ENCODE measurements around the gene KIT.

KIT gene

GRCh38 chr4:54700986-54701385 lies 43.2 kb downstream of the KIT start:
- no peak for DNase-seq (ENCODE audit: low read depth, low spot score)

GRCh38 chr4:54703182-54703581 lies 45.4 kb downstream of the KIT start:
- no peak for DNase-seq (ENCODE audit: low read depth, low spot score)

GRCh38 chr4:54707406-54707805 lies 49.6 kb downstream of the KIT start:
- no peak for DNase-seq (ENCODE audit: low read depth, low spot score)

GRCh38 chr4:54708339-54709279 lies 50.9 kb downstream of the KIT start:
- DNase-seq (ENCODE audit: low read depth, low spot score): no peak

- DNase-seq (ENCODE audit: low read depth, low spot score): no peak
These were observed 51.6 kb downstream of the KIT start for GRCh38 chr4:54709400-54709799.

- no peak for DNase-seq (ENCODE audit: low read depth, low spot score)
These were observed 54.4 kb downstream of the KIT start for GRCh38 chr4:54712206-54712605.

GRCh38 chr4:54714631-54715030 lies 56.9 kb downstream of the KIT start:
- no peak for DNase-seq (ENCODE audit: low read depth, low spot score)

- no peak for DNase-seq (ENCODE audit: low read depth, low spot score)
These were observed 58.8 kb downstream of the KIT start for GRCh38 chr4:54716478-54717065.

GRCh38 chr4:54717694-54718093 lies 59.9 kb downstream of the KIT start:
- DNase-seq (ENCODE audit: low read depth, low spot score): no peak

- no peak for DNase-seq (ENCODE audit: low read depth, low spot score)
These were observed 61.6 kb downstream of the KIT start for GRCh38 chr4:54719378-54719777.

- DNase-seq (ENCODE audit: low read depth, low spot score): no peak
These were observed 65.5 kb downstream of the KIT start for GRCh38 chr4:54723220-54723619.

GRCh38 chr4:54723820-54724219 lies 66.1 kb downstream of the KIT start:
- DNase-seq (ENCODE audit: low read depth, low spot score): no peak

- DNase-seq (ENCODE audit: low read depth, low spot score): no peak
These were observed 69.2 kb downstream of the KIT start for GRCh38 chr4:54726907-54727306.

- DNase-seq (ENCODE audit: low read depth, low spot score): no peak
These were observed 69.6 kb downstream of the KIT start for GRCh38 chr4:54727346-54727745.

- DNase-seq (ENCODE audit: low read depth, low spot score): no peak
These were observed 70.6 kb downstream of the KIT start for GRCh38 chr4:54728368-54728767.

- no peak for DNase-seq (ENCODE audit: low read depth, low spot score)
These were observed 71.5 kb downstream of the KIT start for GRCh38 chr4:54729256-54729655.

GRCh38 chr4:54730581-54730980 lies 72.8 kb downstream of the KIT start:
- DNase-seq (ENCODE audit: low read depth, low spot score): no peak

GRCh38 chr4:54731552-54731951 lies 73.8 kb downstream of the KIT start:
- DNase-seq (ENCODE audit: low read depth, low spot score): no peak

GRCh38 chr4:54731976-54732375 lies 74.2 kb downstream of the KIT start:
- DNase-seq (ENCODE audit: low read depth, low spot score): no peak

- DNase-seq (ENCODE audit: low read depth, low spot score): no peak
These were observed 79.7 kb downstream of the KIT start for GRCh38 chr4:54737421-54737820.

- DNase-seq (ENCODE audit: low read depth, low spot score): no peak
These were observed 83.4 kb downstream of the KIT start for GRCh38 chr4:54741202-54741601.

- DNase-seq (ENCODE audit: low read depth, low spot score): no peak
These were observed 85.1 kb downstream of the KIT start for GRCh38 chr4:54742636-54743399.

Data from brain pericyte (primary cell).